ENCODE results near the gene SYNPO. TPM values are rescaled to one million over a fixed set of nuclear protein-coding genes. Genes with fewer than 3 reads are reported as not detected.

Gene SYNPO
- total RNA-seq, 1 donor from 2014 or later = 195 TPM

- Mint-ChIP-seq H3K4me1 (ENCODE audit: low read depth) (peaks cover 74% of the 10 kb centered on the region), H3K36me3 (ENCODE audit: low read depth) (peaks cover 12% of the 10 kb centered on the region), H3K9me3 (ENCODE audit: low read depth) (no peaks in the 10 kb centered on the region), H3K27me3 (ENCODE audit: low read depth) (no peaks in the 10 kb centered on the region), H3K27ac (ENCODE audit: unreplicated experiment) (peak overlapping the region; percentile 71), H3K4me3 (ENCODE audit: unreplicated experiment) (peak overlapping the region; percentile 41)
- DNase-seq (ENCODE audit: low spot score) = no peak
- TF ChIP-seq CTCF (IDR thresholded peaks at IDR 0.05) = peak; percentile 82
Observed at GRCh38 chr5:150656191-150657132, 16.0 kb downstream of the SYNPO start.

- Mint-ChIP-seq H3K9me3 (ENCODE audit: low read depth) (no peaks in the 10 kb centered on the region), H3K4me1 (ENCODE audit: low read depth) (peaks cover 57% of the 10 kb centered on the region), H3K4me3 (ENCODE audit: unreplicated experiment) (no peak overlapping the region), H3K36me3 (ENCODE audit: low read depth) (peaks cover 6% of the 10 kb centered on the region), H3K27ac (ENCODE audit: unreplicated experiment) (peak overlapping the region; percentile 46), H3K27me3 (ENCODE audit: low read depth) (no peaks in the 10 kb centered on the region)
- no peak for TF ChIP-seq CTCF (IDR thresholded peaks at IDR 0.05)
- no peak for DNase-seq (ENCODE audit: low spot score)
Observed at GRCh38 chr5:150658121-150658520, 17.7 kb downstream of the SYNPO start.

- no peak for TF ChIP-seq CTCF (IDR thresholded peaks at IDR 0.05)
- Mint-ChIP-seq H3K36me3 (ENCODE audit: low read depth) (peaks cover 6% of the 10 kb centered on the region), H3K4me3 (ENCODE audit: unreplicated experiment) (no peak overlapping the region), H3K27me3 (ENCODE audit: low read depth) (no peaks in the 10 kb centered on the region), H3K4me1 (ENCODE audit: low read depth) (peaks cover 50% of the 10 kb centered on the region), H3K27ac (ENCODE audit: unreplicated experiment) (peak overlapping the region; percentile 80), H3K9me3 (ENCODE audit: low read depth) (no peaks in the 10 kb centered on the region)
- DNase-seq (ENCODE audit: low spot score) = no peak
Observed at GRCh38 chr5:150658699-150659265, 18.3 kb downstream of the SYNPO start.

- no peak for TF ChIP-seq CTCF (IDR thresholded peaks at IDR 0.05)
Observed at GRCh38 chr5:150659360-150660107, 19.1 kb downstream of the SYNPO start.

More at GRCh38 chr5:150659360-150660107, 19.1 kb downstream of the SYNPO start:
- no peak for DNase-seq (ENCODE audit: low spot score)
- Mint-ChIP-seq H3K27me3 (ENCODE audit: low read depth) (no peaks in the 10 kb centered on the region), H3K4me1 (ENCODE audit: low read depth) (peaks cover 45% of the 10 kb centered on the region), H3K4me3 (ENCODE audit: unreplicated experiment) (no peak overlapping the region), H3K9me3 (ENCODE audit: low read depth) (no peaks in the 10 kb centered on the region), H3K36me3 (ENCODE audit: low read depth) (peaks cover 3% of the 10 kb centered on the region), H3K27ac (ENCODE audit: unreplicated experiment) (peak overlapping the region; percentile 80)
